Left renal cortex interstitium (tissue), 4 donors: ENCODE data around the gene SMARCA4. TPM values are rescaled to one million over a fixed set of nuclear protein-coding genes. Genes with fewer than 3 reads are reported as not detected.

Source experiments
- DNase-seq, 4 donors: peaks; one replicate each; pipeline ENCODE4 v3.0.0-alpha.2; 2013; ENCODE audit warnings: low read depth in 4 of 4, low spot score in 2 of 4, missing footprints in 1 of 4
- polyA plus RNA-seq, 4 donors: library from polyadenylated mRNA; unstranded; fragments of 120-200 nt; gene quantifications; one replicate each; pipeline ENCODE4 v1.2.1, GENCODE V29; 2013; ENCODE audit not compliant: insufficient read length in 4 of 4

Gene SMARCA4
- polyA plus RNA-seq, 4 donors: 131 to 167 (median 163) TPM

DNA sequence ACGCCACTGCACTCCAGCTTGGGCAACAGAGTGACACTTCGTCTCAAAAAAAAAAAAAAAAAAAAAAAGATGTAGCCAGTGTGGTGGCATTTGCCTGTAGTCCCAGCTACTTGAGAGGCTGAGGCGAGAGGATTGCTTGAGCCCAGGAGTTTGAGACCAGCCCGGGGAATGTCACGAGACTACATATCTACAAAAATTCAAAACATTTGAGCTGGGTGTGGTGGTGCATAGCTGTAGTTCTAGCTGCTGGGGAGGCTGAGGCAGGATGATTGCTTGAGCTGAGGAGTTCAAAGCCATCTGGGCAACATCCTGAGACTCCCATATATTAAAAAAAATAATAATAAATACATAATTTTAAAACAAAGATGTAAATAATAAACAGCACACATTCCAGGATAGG is 46.6 kb downstream of the SMARCA4 start:
- no peak for DNase-seq

DNA sequence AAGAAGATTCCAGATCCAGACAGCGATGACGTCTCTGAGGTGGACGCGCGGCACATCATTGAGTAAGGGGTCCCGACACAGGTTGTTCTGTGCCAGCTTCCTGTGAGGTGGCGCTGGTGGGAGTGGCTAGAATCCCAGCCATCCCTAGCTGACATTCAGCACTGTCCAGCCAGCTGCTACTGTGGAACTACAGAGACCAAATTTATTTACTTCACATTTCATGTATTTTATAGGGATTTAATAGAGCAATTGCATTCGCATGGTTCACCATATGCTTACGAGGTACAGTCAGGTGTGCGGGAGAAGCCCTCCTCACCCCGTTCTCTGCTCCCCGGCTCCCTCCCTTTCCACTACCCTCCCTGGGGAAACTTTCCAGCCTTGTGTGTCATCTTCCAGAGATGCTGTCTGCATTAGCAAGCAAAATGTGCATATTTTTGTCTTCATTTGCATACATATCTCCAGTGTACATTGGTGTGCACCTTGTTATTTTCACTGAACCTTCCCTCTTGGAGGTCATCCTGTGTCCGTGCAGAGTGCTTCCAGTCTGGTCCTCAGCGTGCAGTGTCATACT is 47.2 kb downstream of the SMARCA4 start:
- DNase-seq: no peak

DNA sequence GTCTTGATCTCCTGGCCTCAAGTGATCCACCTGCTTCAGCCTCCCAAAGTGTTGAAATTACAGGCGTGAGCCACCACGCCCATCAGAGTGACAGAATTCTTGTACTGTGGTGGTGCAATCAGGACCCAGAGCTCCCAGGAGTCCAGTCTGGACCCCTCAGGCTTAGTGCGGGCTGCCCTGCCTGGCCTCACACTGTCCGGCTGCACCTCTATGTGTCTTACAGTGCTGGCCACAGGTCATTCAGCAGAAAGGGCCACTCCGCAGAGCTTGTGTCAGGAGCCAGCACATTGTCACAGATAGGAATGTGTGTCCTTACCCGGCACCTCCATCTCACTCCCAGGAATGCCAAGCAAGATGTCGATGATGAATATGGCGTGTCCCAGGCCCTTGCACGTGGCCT is 49.2 kb downstream of the SMARCA4 start:
- DNase-seq: no peak

- DNase-seq: no peak
These were observed 51.7 kb downstream of the SMARCA4 start for GRCh38 chr19:11012507-11012906.

GRCh38 chr19:11013771-11014170 is 52.9 kb downstream of the SMARCA4 start:
- no peak for DNase-seq

- DNase-seq: no peak
These were observed 53.6 kb downstream of the SMARCA4 start for GRCh38 chr19:11014403-11014911.

- no peak for DNase-seq
These were observed 55.8 kb downstream of the SMARCA4 start for GRCh38 chr19:11016631-11017030.

DNA sequence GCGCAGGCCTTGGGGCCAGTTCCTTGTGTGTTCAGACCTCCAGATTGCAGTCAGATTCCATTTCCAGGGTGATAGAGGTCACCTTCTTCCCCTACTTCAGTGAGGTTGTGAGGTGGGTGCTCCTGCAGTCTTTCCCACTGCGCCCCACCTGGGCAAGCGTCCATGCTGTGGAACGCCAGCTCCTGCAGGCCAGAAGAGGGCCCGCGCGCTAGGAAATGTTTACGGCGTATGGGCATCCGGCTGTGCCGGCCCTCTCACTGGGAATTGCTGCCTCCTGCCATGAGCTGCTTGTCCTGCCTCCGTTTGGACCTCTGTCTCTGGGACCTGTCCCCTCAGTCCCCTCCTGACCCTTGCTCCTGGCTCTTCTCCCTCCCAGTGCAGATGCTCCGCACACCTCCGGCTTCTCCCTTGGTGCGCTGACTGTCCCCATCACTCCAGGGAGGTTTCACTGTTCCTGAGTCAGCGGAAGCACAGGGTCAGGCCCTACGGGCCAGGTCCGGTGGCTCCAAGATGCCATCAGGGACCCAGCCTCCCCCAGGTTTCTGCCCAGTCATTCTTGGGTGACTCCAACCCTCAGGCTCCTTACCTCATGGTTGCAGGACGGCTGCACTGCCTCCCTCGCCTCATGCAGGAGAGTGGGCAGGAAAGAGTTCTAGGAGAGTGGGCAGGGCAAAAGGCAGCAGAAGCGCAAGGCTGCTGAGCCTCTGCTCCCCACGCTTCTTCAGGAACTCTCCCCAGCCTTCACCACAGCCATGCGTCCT is 56.6 kb downstream of the SMARCA4 start:
- DNase-seq: no peak

- DNase-seq: peak in 3 of 4 donors; percentile 27 to 39 (median 28)
These were observed 57.3 kb downstream of the SMARCA4 start for GRCh38 chr19:11018179-11018578.

DNA sequence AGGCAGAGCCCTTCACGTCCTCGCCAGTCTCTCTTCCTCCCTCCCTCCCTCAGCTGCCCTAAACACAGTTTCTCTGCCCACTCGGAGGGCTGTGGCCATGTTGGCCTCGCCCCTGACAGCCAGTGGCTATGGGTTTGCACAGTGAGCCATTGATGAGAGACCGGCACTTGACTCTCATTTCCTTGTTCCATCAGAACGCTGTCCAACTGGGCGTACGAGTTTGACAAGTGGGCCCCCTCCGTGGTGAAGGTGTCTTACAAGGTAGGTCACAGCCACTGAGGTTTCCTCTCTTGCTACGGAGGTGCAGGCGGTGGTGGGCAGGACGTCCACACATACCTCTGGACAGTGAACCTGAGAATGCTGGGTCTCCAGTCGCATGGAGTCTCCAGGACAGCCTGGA is 57.9 kb downstream of the SMARCA4 start:
- DNase-seq: no peak

GRCh38 chr19:11019262-11019661 is 58.4 kb downstream of the SMARCA4 start:
- no peak for DNase-seq

GRCh38 chr19:11019824-11020223 is 59.0 kb downstream of the SMARCA4 start:
- DNase-seq: no peak

- DNase-seq: no peak
These were observed 59.6 kb downstream of the SMARCA4 start for GRCh38 chr19:11020423-11020822.

DNA sequence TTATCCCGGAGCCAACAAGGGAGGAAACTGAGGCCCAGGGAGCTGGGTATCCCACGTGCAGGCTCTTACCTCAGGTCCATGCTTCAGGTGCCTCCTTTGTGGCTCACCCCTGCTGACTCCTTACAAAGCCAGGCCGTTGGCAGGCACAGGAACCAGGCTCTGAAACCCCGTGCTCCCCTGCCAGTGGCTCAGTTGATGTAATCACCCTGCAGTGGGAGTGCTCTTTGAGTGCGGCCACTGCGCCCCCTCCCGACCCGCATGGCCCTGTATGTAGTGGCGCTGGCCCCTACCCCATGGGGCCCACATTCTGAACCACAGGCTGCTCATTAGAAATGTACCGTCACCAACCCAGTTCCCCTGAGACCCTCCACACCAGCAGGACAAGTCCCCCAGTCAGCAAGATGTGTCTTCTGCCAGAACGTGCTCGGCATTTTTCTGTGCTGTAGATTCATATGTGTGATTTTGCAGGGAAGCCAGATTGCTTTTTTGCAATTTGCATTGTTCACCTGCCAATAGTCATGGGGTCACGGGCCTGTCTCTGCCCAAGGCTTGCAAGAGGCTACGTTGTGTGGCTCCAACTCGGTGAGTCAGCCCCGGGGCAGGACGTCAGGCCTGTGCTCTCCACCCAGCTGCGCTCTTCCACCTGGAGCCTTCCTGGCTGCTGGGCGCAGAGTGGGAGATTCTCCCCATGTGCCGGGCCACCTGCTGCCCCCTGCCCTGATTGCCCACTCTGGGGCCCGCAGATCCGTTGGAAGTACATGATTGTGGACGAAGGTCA is 60.3 kb downstream of the SMARCA4 start:
- no peak for DNase-seq

DNA sequence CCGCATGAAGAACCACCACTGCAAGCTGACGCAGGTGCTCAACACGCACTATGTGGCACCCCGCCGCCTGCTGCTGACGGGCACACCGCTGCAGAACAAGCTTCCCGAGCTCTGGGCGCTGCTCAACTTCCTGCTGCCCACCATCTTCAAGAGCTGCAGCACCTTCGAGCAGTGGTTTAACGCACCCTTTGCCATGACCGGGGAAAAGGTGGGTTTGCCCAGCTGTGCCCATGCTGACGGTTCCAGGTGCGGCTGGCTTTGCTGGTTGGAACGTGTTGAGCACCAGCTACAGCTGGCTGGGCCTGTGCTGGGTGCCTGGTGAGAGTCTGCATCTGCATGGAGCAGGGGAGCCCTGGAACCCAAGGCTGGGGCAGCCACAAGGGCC is 60.9 kb downstream of the SMARCA4 start:
- no peak for DNase-seq

GRCh38 chr19:11023016-11023415 is 62.2 kb downstream of the SMARCA4 start:
- DNase-seq: no peak

- no peak for DNase-seq
These were observed 62.9 kb downstream of the SMARCA4 start for GRCh38 chr19:11023710-11024109.

DNA sequence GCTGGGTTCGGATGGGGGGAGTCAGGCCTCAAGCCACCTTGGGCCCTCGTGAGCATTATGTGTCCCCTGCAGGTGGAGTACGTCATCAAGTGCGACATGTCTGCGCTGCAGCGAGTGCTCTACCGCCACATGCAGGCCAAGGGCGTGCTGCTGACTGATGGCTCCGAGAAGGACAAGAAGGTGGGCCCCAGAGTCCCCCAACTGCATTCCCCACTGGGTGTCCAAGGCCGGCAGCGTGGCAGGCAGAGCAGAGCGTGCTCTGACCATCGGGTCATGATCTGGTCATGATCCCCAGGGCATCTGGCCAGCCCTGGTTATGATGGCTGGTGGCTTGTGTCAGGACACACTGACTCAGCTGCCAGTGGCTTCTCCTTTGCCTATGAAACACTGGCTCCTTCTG is 63.4 kb downstream of the SMARCA4 start:
- DNase-seq: no peak

DNA sequence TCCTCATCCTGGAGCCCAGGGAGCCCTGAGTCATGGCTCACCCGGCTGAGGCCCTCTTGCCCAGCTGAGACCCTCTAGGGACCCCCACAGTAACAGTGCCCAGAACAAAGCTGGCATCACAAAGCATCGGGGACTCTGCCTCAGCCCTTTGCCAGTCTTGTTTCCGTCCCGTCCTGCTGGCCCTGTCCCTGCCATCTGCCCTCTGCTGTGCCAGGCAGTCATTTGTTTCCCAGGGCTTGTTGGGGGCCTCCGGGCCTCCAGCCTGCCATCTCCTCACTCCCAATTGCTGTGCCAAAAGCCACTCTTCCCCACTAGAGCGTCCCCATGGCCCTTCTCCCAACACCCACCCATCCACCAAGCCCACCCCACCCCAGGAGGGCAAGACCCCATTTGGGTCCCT is 64.2 kb downstream of the SMARCA4 start:
- no peak for DNase-seq

DNA sequence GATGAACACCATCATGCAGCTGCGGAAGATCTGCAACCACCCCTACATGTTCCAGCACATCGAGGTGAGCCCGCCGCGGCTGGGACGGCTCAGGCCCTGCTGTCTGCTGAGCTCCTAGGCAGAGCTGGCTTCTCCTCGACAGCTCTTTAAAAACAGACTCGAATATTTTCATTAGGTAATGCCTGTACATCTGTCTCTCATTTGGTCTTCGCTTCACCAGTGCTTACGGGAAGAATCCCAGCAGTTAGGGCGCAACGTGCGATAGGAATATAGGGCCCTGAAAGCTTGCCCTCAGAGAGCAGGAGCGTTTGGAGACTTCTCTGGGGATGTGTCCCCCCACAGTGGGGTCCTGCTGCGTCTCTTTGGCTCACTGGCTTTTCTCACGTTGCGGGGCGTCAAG is 64.6 kb downstream of the SMARCA4 start:
- no peak for DNase-seq

- no peak for DNase-seq
These were observed 65.2 kb downstream of the SMARCA4 start for GRCh38 chr19:11025997-11026396.

DNA sequence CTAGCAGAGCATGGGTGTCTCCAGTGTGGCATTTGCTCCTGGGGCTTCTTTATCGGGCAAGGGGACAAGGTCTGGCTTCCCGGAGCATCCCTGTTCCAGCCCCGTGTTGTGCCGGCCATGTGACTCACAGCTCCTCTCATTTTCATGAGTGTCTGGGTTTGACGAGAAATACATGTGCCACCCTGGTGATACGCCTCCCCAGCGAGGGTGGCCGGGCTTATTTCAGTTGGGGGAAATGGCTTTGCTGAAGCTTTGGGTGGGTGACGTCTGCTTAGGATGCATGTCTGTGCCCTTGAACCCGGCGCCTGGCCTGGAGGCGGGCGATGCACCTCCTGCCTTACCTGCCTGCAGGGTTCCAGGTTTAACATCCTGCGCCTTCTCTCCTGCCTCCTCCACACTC is 66.6 kb downstream of the SMARCA4 start:
- no peak for DNase-seq
